K562 (cell line): Measurements from ENCODE around the gene KLHL15. TPM values are rescaled to one million over a fixed set of nuclear protein-coding genes. Genes with fewer than 3 reads are reported as not detected.

Experiments used
- ATAC-seq: fragments of 200-7000 bp; cut with Tn5 transposase; 3 replicates; pipeline ENCODE4 v1.9.1; 2020; ENCODE audit warnings: moderate library complexity
- BruUV-seq: library from RNA; stranded (reverse); fragments of 400-500 nt; replicated peaks from 2 replicates; lab custom pipeline; 2021; lab: Mats Ljungman, UMichigan
- CTCF ChIA-PET: fragments of 300-600 bp; formaldehyde crosslinking; extraction: SDS; loops from one replicate; lab custom pipeline; 2021; ENCODE audit warnings: low intra/inter-chr PET ratio; lab: Yijun Ruan, JAX
- POLR2A ChIA-PET: fragments of 300-600, 350-650 bp; sonication (Branson Sonifier 250); formaldehyde crosslinking; extraction: SDS; loops from one replicate; lab custom pipeline; 2021; ENCODE audit warnings: antibody characterized with exemption, inconsistent platforms; lab: Yijun Ruan, JAX
- DNase-seq, 4 experiments: peaks; one replicate each; pipeline versions ENCODE4 v3.0.0 to v3.0.0-alpha.2; 2011 to 2018; ENCODE audit warnings: low spot score in 3 of 4, mixed read lengths in 3 of 4; ENCODE audit errors: extremely low read depth in 1 of 4
- FAIRE-seq: peaks from 2 replicates; lab custom pipeline; 2011; peaks lifted over from hg19 to GRCh38; lab: Jason Lieb, UNC
- H2AFZ ChIP-seq: 2 replicates; pipeline ENCODE4 v1.6.0; 2011; ENCODE audit warnings: low read depth, low read length, control low read depth, inconsistent platforms
- H3K27ac ChIP-seq: fragments of 200-600 bp; 3 replicates; pipeline ENCODE4 v1.8.0; 2011; ENCODE audit warnings: low read depth, mild to moderate bottlenecking, control low read depth, inconsistent platforms, low read length, moderate library complexity, mixed read lengths; ENCODE audit errors: extremely low read depth
- H3K27me3 ChIP-seq, 2 experiments: fragments of 300-600 bp in 1 of 2; 2 replicates in 1 of 2; 3 replicates in 1 of 2; pipeline versions ENCODE4 v1.6.0 to v1.8.0; 2011; ENCODE audit warnings: inconsistent platforms in 2 of 2, low read length in 2 of 2, mild to moderate bottlenecking in 1 of 2, mixed read lengths in 1 of 2, moderate library complexity in 1 of 2; ENCODE audit not compliant: control insufficient read depth in 2 of 2, insufficient read depth in 2 of 2
- H3K36me3 ChIP-seq: fragments of 300-600 bp; 3 replicates; pipeline ENCODE4 v1.8.0; 2011; ENCODE audit warnings: mild to moderate bottlenecking, low read length, inconsistent platforms; ENCODE audit not compliant: control insufficient read depth, insufficient read depth
- H3K4me1 ChIP-seq, 2 experiments: fragments of 200-600 bp in 1 of 2; replicated peaks in 1 of 2; 2 replicates in 1 of 2; 3 replicates in 1 of 2; pipeline versions ENCODE4 v1.5.1 to v1.8.0; 2011; ENCODE audit warnings: inconsistent platforms in 2 of 2, low read length in 2 of 2, mild to moderate bottlenecking in 1 of 2, mixed read lengths in 1 of 2, moderate library complexity in 1 of 2; ENCODE audit not compliant: control insufficient read depth in 2 of 2, insufficient read depth in 2 of 2
- H3K4me2 ChIP-seq: 2 replicates; pipeline ENCODE4 v1.6.1; 2011; ENCODE audit warnings: low read length, control low read depth, inconsistent platforms, mixed read lengths; ENCODE audit not compliant: insufficient read depth
- H3K4me3 ChIP-seq: fragments of 200-600 bp; sonication (generic), shearing (Covaris generic); 2 replicates; pipeline ENCODE4 v1.5.1; 2016; ENCODE audit warnings: control low read depth, inconsistent platforms
- H3K79me2 ChIP-seq: fragments of 200-600 bp; 3 replicates; pipeline ENCODE4 v1.8.0; 2011; ENCODE audit warnings: low read length, inconsistent platforms; ENCODE audit not compliant: control insufficient read depth, insufficient read depth
- H3K9ac ChIP-seq, 2 experiments: 2 replicates each; pipeline versions ENCODE4 v1.6.0 to v1.6.1; 2011; ENCODE audit warnings: low read depth in 2 of 2, low read length in 2 of 2, control low read depth in 1 of 2, inconsistent platforms in 1 of 2, mild to moderate bottlenecking in 1 of 2, mixed read lengths in 1 of 2; ENCODE audit not compliant: insufficient read depth in 1 of 2
- H3K9me1 ChIP-seq: one replicate; pipeline ENCODE4 v1.6.0; 2011; ENCODE audit warnings: inconsistent platforms, mild to moderate bottlenecking, low read length, moderate library complexity; ENCODE audit not compliant: control insufficient read depth, insufficient read depth
- H3K9me3 ChIP-seq: replicated peaks from 2 replicates; pipeline ENCODE4 v1.5.1; 2011; ENCODE audit warnings: low read depth, low read length, inconsistent platforms; ENCODE audit not compliant: control insufficient read depth, insufficient read depth
- H4K20me1 ChIP-seq: replicated peaks from 2 replicates; pipeline ENCODE4 v1.6.1; 2011; ENCODE audit warnings: low read length, inconsistent platforms, mixed read lengths; ENCODE audit not compliant: control insufficient read depth, insufficient read depth
- ARNT ChIP-seq, 2 experiments: fragments of 450-650 bp; IDR thresholded peaks; 2 replicates each; pipeline ENCODE4 v1.6.1; 2016; ENCODE audit warnings: mild to moderate bottlenecking in 1 of 2
- C11orf30 ChIP-seq: fragments of 450-650 bp; IDR thresholded peaks from 2 replicates; pipeline ENCODE4 v1.6.1; 2016; ENCODE audit warnings: low read depth, mild to moderate bottlenecking
- CEBPB ChIP-seq: fragments of 450-650 bp; IDR thresholded peaks from 2 replicates; pipeline ENCODE4 v1.6.1; 2016; ENCODE audit warnings: missing genetic modification characterization, missing compliant biosample characterization
- CSDE1 ChIP-seq, 2 experiments: fragments of 450-650 bp; IDR thresholded peaks; 2 replicates each; pipeline ENCODE4 v1.6.1; 2016; ENCODE audit warnings: mild to moderate bottlenecking in 1 of 2
- ESRRB ChIP-seq: fragments of 250-450 bp; sonication (Bioruptor Pico); IDR thresholded peaks from 2 replicates; pipeline ENCODE4 v1.5.0; 2020; ENCODE audit warnings: mild to moderate bottlenecking, moderate library complexity, borderline replicate concordance
- FOXM1 ChIP-seq, 2 experiments: fragments of 450-650 bp in 1 of 2; sonication (generic) in 1 of 2; formaldehyde crosslinking in 1 of 2; IDR thresholded peaks; 2 replicates each; pipeline versions ENCODE4 v1.6.1 to v1.9.0; 2017 to 2022; ENCODE audit warnings: low read depth in 2 of 2, mild to moderate bottlenecking in 2 of 2, missing genetic modification reagents in 1 of 2, moderate library complexity in 1 of 2
- MBD2 ChIP-seq: sonication (generic); IDR thresholded peaks from 2 replicates; pipeline ENCODE4 v1.6.1; 2016; ENCODE audit warnings: low read depth, borderline replicate concordance
- MEF2A ChIP-seq: IDR thresholded peaks from 2 replicates; pipeline ENCODE4 v1.6.1; 2011; ENCODE audit warnings: low read depth, mild to moderate bottlenecking, low read length, moderate library complexity; ENCODE audit not compliant: control insufficient read depth
- POLR2AphosphoS5 ChIP-seq: IDR thresholded peaks from 2 replicates; pipeline ENCODE4 v1.6.1; 2011; ENCODE audit warnings: mild to moderate bottlenecking, low read depth, low read length, moderate library complexity; ENCODE audit not compliant: control insufficient read depth, insufficient read depth
- RAD21 ChIP-seq, 2 experiments: fragments of 250-450 bp in 1 of 2; fragments of 450-650 bp in 1 of 2; sonication (Bioruptor Pico) in 1 of 2; formaldehyde crosslinking in 1 of 2; IDR thresholded peaks in 1 of 2; conservative IDR thresholded peaks in 1 of 2; 2 replicates each; pipeline versions ENCODE4 v1.4.0 to v1.8.0; 2020 to 2022; ENCODE audit warnings: mild to moderate bottlenecking in 2 of 2, moderate library complexity in 1 of 2
- RBM34 ChIP-seq: fragments of 200-400 bp; formaldehyde crosslinking; IDR thresholded peaks from 2 replicates; pipeline ENCODE4 v1.6.1; 2018; ENCODE audit warnings: low read length, borderline replicate concordance; ENCODE audit not compliant: insufficient read depth
- SIN3B ChIP-seq: fragments of 450-650 bp; IDR thresholded peaks from 2 replicates; pipeline ENCODE4 v1.6.1; 2017; ENCODE audit warnings: low read depth, mild to moderate bottlenecking, moderate library complexity
- SPI1 ChIP-seq: IDR thresholded peaks from 2 replicates; pipeline ENCODE4 v1.6.1; 2011; ENCODE audit warnings: low read depth, low read length, control low read depth, borderline replicate concordance
- TCF3 ChIP-seq: sonication (generic); formaldehyde crosslinking; IDR thresholded peaks from 2 replicates; pipeline ENCODE4 v1.4.0; 2020; ENCODE audit warnings: mild to moderate bottlenecking, missing genetic modification reagents
- THAP7 ChIP-seq: fragments of 250-450 bp; sonication (Bioruptor Pico); IDR thresholded peaks from 2 replicates; pipeline ENCODE4 v1.5.0; 2021
- USF1 ChIP-seq: sonication (generic); formaldehyde crosslinking; IDR thresholded peaks from 2 replicates; pipeline ENCODE4 v1.9.0; 2022; ENCODE audit warnings: mild to moderate bottlenecking, missing genetic modification reagents
- ZNF740 ChIP-seq, 3 experiments: fragments of 200-800 bp in 1 of 3; sonication (Bioruptor generic) in 1 of 3; sonication (generic) in 1 of 3; formaldehyde crosslinking in 1 of 3; IDR thresholded peaks; 2 replicates each; pipeline versions ENCODE4 v1.6.1 to v1.8.0; 2016 to 2022; ENCODE audit warnings: mild to moderate bottlenecking in 2 of 3, missing compliant biosample characterization in 2 of 3, missing genetic modification characterization in 2 of 3, missing genetic modification reagents in 1 of 3
- ZNF778 ChIP-seq: fragments of 450-650 bp; formaldehyde crosslinking; IDR thresholded peaks from 2 replicates; pipeline ENCODE4 v1.4.0; 2020; ENCODE audit warnings: mild to moderate bottlenecking, moderate library complexity
- WGBS: fragments of 100-300 bp; shearing (Covaris generic); methylation state at CpG from one replicate; pipeline ENCODE4 v1.1.6; 2016; ENCODE audit warnings: low coverage, mixed read lengths; ENCODE audit not compliant: insufficient coverage; ENCODE audit errors: missing lambda C conversion rate; 5-methylcytosine and 5-hydroxymethylcytosine counted together
- in situ Hi-C: fragments of 300-500 bp; cut with MboI; formaldehyde crosslinking; loops from 4 replicates; pipeline ENCODE4 v1.15.0; 2018; ENCODE audit warnings: inconsistent platforms, mixed read lengths
- intact Hi-C: fragments of 100-400 bp; cut with micrococcal nuclease; formaldehyde crosslinking; loops from 2 replicates; pipeline ENCODE4 v1.14.2; 2022
- polyA plus RNA-seq, 8 experiments: library from polyadenylated mRNA; depleted of rRNA in 4 of 8; stranded (reverse) in 5 of 8; unstranded in 3 of 8; fragments of >200 nt; fragmentation: Nextera tagmentation in 2 of 8; fragmentation: Illumina TruSeq in 1 of 8; extraction: Ambion mirVana in 2 of 8; extraction: Trizol in 1 of 8; gene quantifications; 2 replicates each; pipeline versions ENCODE4 v1.2.1 to v1.2.3, GENCODE V29; 2011 to 2014; ENCODE audit warnings: inconsistent platforms in 1 of 8, missing spikeins in 1 of 8
- total RNA-seq, 7 experiments: library from RNA; depleted of rRNA in 6 of 7; stranded (reverse); fragments of >200 nt in 6 of 7; fragmentation: Illumina TruSeq in 2 of 7; extraction: Trizol in 2 of 7; gene quantifications; 2 replicates each; pipeline versions ENCODE4 v1.2.1 to v1.2.3, GENCODE V29; 2011 to 2021; ENCODE audit warnings: low replicate concordance in 1 of 7

KLHL15 gene
- total and polyA plus RNA-seq, 9 of the 15 experiments (the other 6 are each of a cell fraction or from before 2014, with no cell fraction given), result 3.0 to 12.4 (median 7.6) TPM

GRCh38 chrX:23982891-23983290 lies 44.1 kb downstream of the KLHL15 start:
- WGBS, result 70% methylated on average over 1 of the region's 1 CpG
- POLR2A ChIA-PET, result interaction anchor here (1.0 kb wide), 1 partner anchor 27 kb away, joined by 3 read pairs; no protein-coding TSS in a partner anchor
- FAIRE-seq (no peak), DNase-seq (no peak), ATAC-seq (no peak)
- Histone ChIP-seq H3K4me3 (no peak overlapping the region), H3K79me2 (peaks cover 11% of the 10 kb centered on the region; the same call in 1 of the 3 replicates), H3K9me3 (no peaks in the 10 kb centered on the region), H3K27me3 (no peaks in the 10 kb centered on the region), H3K4me1 (peaks cover 0 to 3% of the 10 kb centered on the region in 2 experiments; a peak in 2 of 5 replicates), H3K27ac (no peak overlapping the region), H2AFZ (no peak overlapping the region), H3K4me2 (no peak overlapping the region), H3K9ac (no peak overlapping the region), H4K20me1 (no peaks in the 10 kb centered on the region), H3K36me3 (peaks cover 41% of the 10 kb centered on the region; the same call in 2 of the 3 replicates), H3K9me1 (no peaks in the 10 kb centered on the region)
- intact Hi-C loops, result no loop called here
- no peak for TF ChIP-seq MBD2
- no peak for TF ChIP-seq ARNT (IDR thresholded peaks at IDR 0.05)
- no peak for TF ChIP-seq POLR2AphosphoS5
- TF ChIP-seq FOXM1 (IDR thresholded peaks at IDR 0.05; ENCODE audit: low read depth), result no peak
- TF ChIP-seq FOXM1 (CRISPR knock-in tag; IDR thresholded peaks at IDR 0.05; ENCODE audit: low read depth), result no peak
- no peak for TF ChIP-seq SPI1
- no peak for TF ChIP-seq MEF2A
- no peak for TF ChIP-seq ZNF778 (CRISPR knock-in tag)
- TF ChIP-seq USF1, result no peak
- TF ChIP-seq ZNF740 (CRISPR knock-in tag; IDR thresholded peaks at IDR 0.05), result no peak
- TF ChIP-seq ZNF740 (tag; IDR thresholded peaks at IDR 0.05), result no peak
- no peak for TF ChIP-seq THAP7 (CRISPR knock-in tag)
- TF ChIP-seq RBM34, result no peak
- no peak for TF ChIP-seq CSDE1 (IDR thresholded peaks at IDR 0.05)
- no peak for TF ChIP-seq RAD21 (CRISPR knock-in tag; conservative IDR thresholded peaks at IDR 0.05 in 1 of 2, IDR thresholded peaks at IDR 0.05 in 1 of 2)
- TF ChIP-seq ESRRB (CRISPR knock-in tag), result no peak
- no peak for TF ChIP-seq TCF3
- no peak for TF ChIP-seq CEBPB (tag)
- TF ChIP-seq C11orf30, result no peak
- TF ChIP-seq SIN3B, result no peak
- CTCF ChIA-PET, result no interaction called here
- in situ Hi-C loops, result no loop called here
- no TSS peak for BruUV-seq
